ENCODE data around the gene IWS1.
"Not testable (repeated sequence)": the region's sequence is repeated elsewhere in the genome, so short reads cannot be mapped to it uniquely, and the experiment has no call there.

IWS1 gene

GRCh38 chr2:127527001-127527804, 914 bp upstream of the IWS1 start:
- FAIRE-seq = no peak

- no peak for FAIRE-seq
These were observed 578 bp downstream of the IWS1 start for GRCh38 chr2:127525691-127526131.

- not testable (repeated sequence) for FAIRE-seq
These were observed 2.0 kb downstream of the IWS1 start for GRCh38 chr2:127524198-127524834.

GRCh38 chr2:127523269-127523939, 2.9 kb downstream of the IWS1 start:
- FAIRE-seq = no peak

GRCh38 chr2:127520424-127520823, 5.9 kb downstream of the IWS1 start:
- FAIRE-seq = no peak

- no peak for FAIRE-seq
These were observed 8.8 kb downstream of the IWS1 start for GRCh38 chr2:127517465-127517864.

GRCh38 chr2:127516041-127516762, 10.1 kb downstream of the IWS1 start:
- no peak for FAIRE-seq

- FAIRE-seq = no peak
These were observed 10.8 kb downstream of the IWS1 start for GRCh38 chr2:127515383-127515915.

- no peak for FAIRE-seq
These were observed 11.8 kb downstream of the IWS1 start for GRCh38 chr2:127514485-127514884.

GRCh38 chr2:127514076-127514475, 12.2 kb downstream of the IWS1 start:
- no peak for FAIRE-seq

GRCh38 chr2:127512362-127512761, 13.9 kb downstream of the IWS1 start:
- no peak for FAIRE-seq

- FAIRE-seq = no peak
These were observed 14.4 kb downstream of the IWS1 start for GRCh38 chr2:127511917-127512316.

GRCh38 chr2:127511090-127511695, 15.1 kb downstream of the IWS1 start:
- no peak for FAIRE-seq

GRCh38 chr2:127510073-127510472, 16.2 kb downstream of the IWS1 start:
- FAIRE-seq = no peak

- no peak for FAIRE-seq
These were observed 17.7 kb downstream of the IWS1 start for GRCh38 chr2:127508631-127509034.

GRCh38 chr2:127508023-127508630, 18.2 kb downstream of the IWS1 start:
- FAIRE-seq = no peak

GRCh38 chr2:127506510-127506909, 19.8 kb downstream of the IWS1 start:
- no peak for FAIRE-seq

- no peak for FAIRE-seq
These were observed 21.5 kb downstream of the IWS1 start for GRCh38 chr2:127504552-127505430.

- FAIRE-seq = no peak
These were observed 22.8 kb downstream of the IWS1 start for GRCh38 chr2:127503491-127503890.

- no peak for FAIRE-seq
These were observed 27.9 kb downstream of the IWS1 start for GRCh38 chr2:127498386-127498785.

GRCh38 chr2:127490283-127490682, 36.0 kb downstream of the IWS1 start:
- FAIRE-seq = no peak
